H9 (cell line): ENCODE measurements around the gene RWDD2A. TPM values are rescaled to one million over a fixed set of nuclear protein-coding genes. Genes with fewer than 3 reads are reported as not detected.

Source experiments
- DNase-seq: peaks from one replicate; pipeline ENCODE4 v3.0.0-alpha.2; 2017
- H2AFZ ChIP-seq: one replicate; pipeline ENCODE4 v1.6.1; 2013; ENCODE audit warnings: mild to moderate bottlenecking, low read length, control low read depth, moderate library complexity
- H2AK5ac ChIP-seq: 2 replicates; pipeline ENCODE4 v1.6.1; 2013; ENCODE audit warnings: low read length, control low read depth, mixed read lengths; ENCODE audit not compliant: insufficient read length
- H2BK120ac ChIP-seq: one replicate; pipeline ENCODE4 v1.6.1; 2013; ENCODE audit warnings: low read depth, mild to moderate bottlenecking, low read length, control low read depth, inconsistent platforms; ENCODE audit not compliant: poor library complexity, severe bottlenecking
- H2BK12ac ChIP-seq: 2 replicates; pipeline ENCODE4 v1.6.1; 2013; ENCODE audit warnings: low read length, control low read depth, mixed read lengths, low read depth; ENCODE audit not compliant: insufficient read length
- H2BK15ac ChIP-seq: 2 replicates; pipeline ENCODE4 v1.6.1; 2013; ENCODE audit warnings: low read depth, low read length, control low read depth
- H2BK20ac ChIP-seq: one replicate; pipeline ENCODE4 v1.6.1; 2013; ENCODE audit warnings: low read depth, mild to moderate bottlenecking, low read length, control low read depth, inconsistent platforms; ENCODE audit not compliant: poor library complexity, severe bottlenecking
- H2BK5ac ChIP-seq: 2 replicates; pipeline ENCODE4 v1.6.1; 2013; ENCODE audit warnings: low read length, control low read depth, mixed read lengths; ENCODE audit not compliant: insufficient read length
- H3K14ac ChIP-seq: 2 replicates; pipeline ENCODE4 v1.6.1; 2013; ENCODE audit warnings: low read length, control low read depth; ENCODE audit not compliant: insufficient read depth
- H3K18ac ChIP-seq: 2 replicates; pipeline ENCODE4 v1.6.1; 2013; ENCODE audit warnings: low read depth, mild to moderate bottlenecking, mixed read lengths, low read length, control low read depth; ENCODE audit not compliant: insufficient read length
- H3K23ac ChIP-seq: 2 replicates; pipeline ENCODE4 v1.6.1; 2013; ENCODE audit warnings: low read length, control low read depth, mixed read lengths, low read depth; ENCODE audit not compliant: insufficient read length
- H3K23me2 ChIP-seq: 2 replicates; pipeline ENCODE4 v1.6.1; 2013; ENCODE audit warnings: low read depth, mild to moderate bottlenecking, mixed read lengths, low read length, control low read depth; ENCODE audit not compliant: insufficient read length, poor library complexity, severe bottlenecking
- H3K27ac ChIP-seq: 2 replicates; pipeline ENCODE4 v1.5.1; 2013; ENCODE audit warnings: low read length, control low read depth, mixed read lengths, low read depth; ENCODE audit not compliant: insufficient read length
- H3K27me3 ChIP-seq: 2 replicates; pipeline ENCODE4 v1.6.1; 2013; ENCODE audit warnings: low read length, control low read depth, inconsistent platforms; ENCODE audit not compliant: insufficient read depth
- H3K4ac ChIP-seq: 2 replicates; pipeline ENCODE4 v1.6.1; 2013; ENCODE audit warnings: low read depth, mild to moderate bottlenecking, control low read depth, inconsistent platforms, low read length, moderate library complexity
- H3K4me1 ChIP-seq: 2 replicates; pipeline ENCODE4 v1.6.1; 2013; ENCODE audit warnings: low read length, control low read depth, inconsistent platforms; ENCODE audit not compliant: insufficient read depth
- H3K4me2 ChIP-seq: 2 replicates; pipeline ENCODE4 v1.6.1; 2013; ENCODE audit warnings: low read length, control low read depth, mixed read lengths; ENCODE audit not compliant: insufficient read length, insufficient read depth
- H3K56ac ChIP-seq: 2 replicates; pipeline ENCODE4 v1.6.1; 2013; ENCODE audit warnings: low read depth, mild to moderate bottlenecking, mixed read lengths, low read length, control low read depth; ENCODE audit not compliant: insufficient read length
- H3K79me1 ChIP-seq: 2 replicates; pipeline ENCODE4 v1.6.1; 2013; ENCODE audit warnings: low read depth, mild to moderate bottlenecking, moderate library complexity, low read length, control low read depth, inconsistent platforms; ENCODE audit not compliant: insufficient read depth, poor library complexity, severe bottlenecking
- H3K79me2 ChIP-seq: 2 replicates; pipeline ENCODE4 v1.6.1; 2013; ENCODE audit warnings: low read length, control low read depth, inconsistent platforms; ENCODE audit not compliant: insufficient read depth
- H3K9ac ChIP-seq: 2 replicates; pipeline ENCODE4 v1.6.1; 2013; ENCODE audit warnings: low read length, control low read depth, mixed read lengths; ENCODE audit not compliant: insufficient read length; ENCODE audit errors: extremely low read depth
- H3K9me3 ChIP-seq: one replicate; pipeline ENCODE4 v1.6.1; 2013; ENCODE audit warnings: low read depth, low read length, inconsistent platforms; ENCODE audit not compliant: control insufficient read depth
- H3T11ph ChIP-seq: one replicate; pipeline ENCODE4 v1.6.1; 2013; ENCODE audit warnings: mild to moderate bottlenecking, low read length, control low read depth, inconsistent platforms
- H4K20me1 ChIP-seq: one replicate; pipeline ENCODE4 v1.6.1; 2013; ENCODE audit not compliant: control insufficient read depth, insufficient read length, insufficient read depth
- H4K5ac ChIP-seq: 2 replicates; pipeline ENCODE4 v1.6.1; 2013; ENCODE audit warnings: low read depth, mild to moderate bottlenecking, mixed read lengths, low read length, control low read depth; ENCODE audit not compliant: insufficient read length
- H4K8ac ChIP-seq: replicated peaks from 2 replicates; pipeline ENCODE4 v1.6.1; 2013; ENCODE audit warnings: low read length, control low read depth, mixed read lengths, low read depth; ENCODE audit not compliant: insufficient read length
- H4K91ac ChIP-seq: 2 replicates; pipeline ENCODE4 v1.6.1; 2013; ENCODE audit warnings: low read depth, mild to moderate bottlenecking, moderate library complexity, mixed read lengths, low read length, control low read depth; ENCODE audit not compliant: insufficient read length
- H3K27ac Mint-ChIP-seq, 3 experiments: 2 replicates in 2 of 3; 3 replicates in 1 of 3; pipeline ENCODE4 v1.8.0; 2020 to 2021; ENCODE audit warnings: mixed read lengths in 3 of 3, mild to moderate bottlenecking in 1 of 3, moderate library complexity in 1 of 3
- H3K27me3 Mint-ChIP-seq: 2 replicates; pipeline ENCODE4 v1.8.0; 2021; ENCODE audit warnings: low read depth, mild to moderate bottlenecking, moderate library complexity, mixed read lengths
- H3K36me3 Mint-ChIP-seq, 3 experiments: 2 replicates in 2 of 3; 3 replicates in 1 of 3; pipeline ENCODE4 v1.8.0; 2020 to 2021; ENCODE audit warnings: low read depth in 3 of 3, mixed read lengths in 3 of 3; ENCODE audit not compliant: insufficient read depth in 1 of 3
- H3K4me1 Mint-ChIP-seq, 2 experiments: 2 replicates each; pipeline ENCODE4 v1.8.0; 2020; ENCODE audit warnings: mixed read lengths in 2 of 2
- H3K4me3 Mint-ChIP-seq, 2 experiments: 2 replicates in 1 of 2; 3 replicates in 1 of 2; pipeline ENCODE4 v1.8.0; 2020 to 2021; ENCODE audit warnings: mild to moderate bottlenecking in 2 of 2, mixed read lengths in 2 of 2, moderate library complexity in 1 of 2
- H3K9me3 Mint-ChIP-seq, 2 experiments: 2 replicates in 1 of 2; 3 replicates in 1 of 2; pipeline ENCODE4 v1.8.0; 2020; ENCODE audit warnings: mild to moderate bottlenecking in 2 of 2, mixed read lengths in 2 of 2, moderate library complexity in 1 of 2
- WGBS: extraction: QIAGEN DNeasy Blood & Tissue Kit; methylation state at CpG from one replicate; pipeline ENCODE4 v1.1.7; 2013; ENCODE audit warnings: missing lambda C conversion rate, low lambda C conversion rate, mixed read lengths; ENCODE audit not compliant: insufficient read length; ENCODE audit errors: extremely low coverage; 5-methylcytosine and 5-hydroxymethylcytosine counted together
- total RNA-seq: library from RNA; stranded (reverse); gene quantifications from 2 replicates; pipeline ENCODE4 v1.2.1, GENCODE V29; 2021
- TF ChIP-seq, protein P1 (sequence below): fragments of 200-600 bp; sonication (generic); conservative IDR thresholded peaks from 3 replicates; pipeline ENCODE4 v1.8.0; 2021; ENCODE audit warnings: antibody characterized with exemption, mild to moderate bottlenecking

RWDD2A gene
- total RNA-seq, 1 experiment from 2014 or later: 3.2 TPM

- no peak overlapping the region for H3K56ac ChIP-seq
- no peak overlapping the region for H4K5ac ChIP-seq
- DNase-seq: no peak
- no peaks in the 10 kb centered on the region for H3K4me1 ChIP-seq
- Mint-ChIP-seq H3K27me3 (no peaks in the 10 kb centered on the region), H3K36me3 (peaks cover 0 to 25% (median 5%) of the 10 kb centered on the region in 3 experiments; a peak in 3 of 7 replicates), H3K4me3 (no peak overlapping the region), H3K9me3 (no peaks in the 10 kb centered on the region), H3K4me1 (no peaks in the 10 kb centered on the region; a peak in 1 of 4 replicates), H3K27ac (no peak overlapping the region; a peak in 1 of 7 replicates)
- H3T11ph ChIP-seq: no peak overlapping the region
- H3K79me2 ChIP-seq: no peaks in the 10 kb centered on the region
- no peak overlapping the region for H2BK12ac ChIP-seq
- no peak overlapping the region for H2BK15ac ChIP-seq
- no peaks in the 10 kb centered on the region for H3K79me1 ChIP-seq
- no CpG with 5 or more reads among the region's 2 CpGs for WGBS
- no peak overlapping the region for H4K8ac ChIP-seq
- no peaks in the 10 kb centered on the region for H4K20me1 ChIP-seq
- no peak overlapping the region for H2AFZ ChIP-seq
- no peak overlapping the region for H2AK5ac ChIP-seq
- H3K23ac ChIP-seq: no peak overlapping the region
- no peak overlapping the region for H3K27ac ChIP-seq
- no peak overlapping the region for H2BK120ac ChIP-seq
- H3K27me3 ChIP-seq: no peaks in the 10 kb centered on the region; the same call in 1 of the 2 replicates
- no peak overlapping the region for H3K14ac ChIP-seq
- H3K9me3 ChIP-seq: no peaks in the 10 kb centered on the region
- no peak overlapping the region for H3K4me2 ChIP-seq
- no peak overlapping the region for H4K91ac ChIP-seq
- TF ChIP-seq, protein P1, sequence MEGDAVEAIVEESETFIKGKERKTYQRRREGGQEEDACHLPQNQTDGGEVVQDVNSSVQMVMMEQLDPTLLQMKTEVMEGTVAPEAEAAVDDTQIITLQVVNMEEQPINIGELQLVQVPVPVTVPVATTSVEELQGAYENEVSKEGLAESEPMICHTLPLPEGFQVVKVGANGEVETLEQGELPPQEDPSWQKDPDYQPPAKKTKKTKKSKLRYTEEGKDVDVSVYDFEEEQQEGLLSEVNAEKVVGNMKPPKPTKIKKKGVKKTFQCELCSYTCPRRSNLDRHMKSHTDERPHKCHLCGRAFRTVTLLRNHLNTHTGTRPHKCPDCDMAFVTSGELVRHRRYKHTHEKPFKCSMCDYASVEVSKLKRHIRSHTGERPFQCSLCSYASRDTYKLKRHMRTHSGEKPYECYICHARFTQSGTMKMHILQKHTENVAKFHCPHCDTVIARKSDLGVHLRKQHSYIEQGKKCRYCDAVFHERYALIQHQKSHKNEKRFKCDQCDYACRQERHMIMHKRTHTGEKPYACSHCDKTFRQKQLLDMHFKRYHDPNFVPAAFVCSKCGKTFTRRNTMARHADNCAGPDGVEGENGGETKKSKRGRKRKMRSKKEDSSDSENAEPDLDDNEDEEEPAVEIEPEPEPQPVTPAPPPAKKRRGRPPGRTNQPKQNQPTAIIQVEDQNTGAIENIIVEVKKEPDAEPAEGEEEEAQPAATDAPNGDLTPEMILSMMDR: no peak
- H2BK5ac ChIP-seq: no peak overlapping the region
- H2BK20ac ChIP-seq: no peak overlapping the region
- H3K9ac ChIP-seq: no peak overlapping the region
- H3K23me2 ChIP-seq: no peaks in the 10 kb centered on the region
- no peak overlapping the region for H3K18ac ChIP-seq
- H3K4ac ChIP-seq: no peak overlapping the region
Observed at GRCh38 chr6:83151114-83151513, 42.0 kb upstream of the RWDD2A start.
